K562 (cell line): ENCODE measurements around the gene CNKSR2. TPM values are rescaled to one million over a fixed set of nuclear protein-coding genes. Genes with fewer than 3 reads are reported as not detected.

ENCODE experiments used
- ATAC-seq: fragments of 200-7000 bp; cut with Tn5 transposase; 3 replicates; pipeline ENCODE4 v1.9.1; 2020; ENCODE audit warnings: moderate library complexity
- BruUV-seq: library from RNA; stranded (reverse); fragments of 400-500 nt; replicated peaks from 2 replicates; lab custom pipeline; 2021; lab: Mats Ljungman, UMichigan
- CTCF ChIA-PET: fragments of 300-600 bp; formaldehyde crosslinking; extraction: SDS; loops from one replicate; lab custom pipeline; 2021; ENCODE audit warnings: low intra/inter-chr PET ratio; lab: Yijun Ruan, JAX
- POLR2A ChIA-PET: fragments of 300-600, 350-650 bp; sonication (Branson Sonifier 250); formaldehyde crosslinking; extraction: SDS; loops from one replicate; lab custom pipeline; 2021; ENCODE audit warnings: antibody characterized with exemption, inconsistent platforms; lab: Yijun Ruan, JAX
- DNase-seq, 4 experiments: peaks; one replicate each; pipeline versions ENCODE4 v3.0.0 to v3.0.0-alpha.2; 2011 to 2018; ENCODE audit warnings: low spot score in 3 of 4, mixed read lengths in 3 of 4; ENCODE audit errors: extremely low read depth in 1 of 4
- FAIRE-seq: peaks from 2 replicates; lab custom pipeline; 2011; peaks lifted over from hg19 to GRCh38; lab: Jason Lieb, UNC
- H2AFZ ChIP-seq: 2 replicates; pipeline ENCODE4 v1.6.0; 2011; ENCODE audit warnings: low read depth, low read length, control low read depth, inconsistent platforms
- H3K27ac ChIP-seq: fragments of 200-600 bp; 3 replicates; pipeline ENCODE4 v1.8.0; 2011; ENCODE audit warnings: low read depth, mild to moderate bottlenecking, control low read depth, inconsistent platforms, low read length, moderate library complexity, mixed read lengths; ENCODE audit errors: extremely low read depth
- H3K27me3 ChIP-seq, 2 experiments: fragments of 300-600 bp in 1 of 2; 2 replicates in 1 of 2; 3 replicates in 1 of 2; pipeline versions ENCODE4 v1.6.0 to v1.8.0; 2011; ENCODE audit warnings: inconsistent platforms in 2 of 2, low read length in 2 of 2, mild to moderate bottlenecking in 1 of 2, mixed read lengths in 1 of 2, moderate library complexity in 1 of 2; ENCODE audit not compliant: control insufficient read depth in 2 of 2, insufficient read depth in 2 of 2
- H3K36me3 ChIP-seq: fragments of 300-600 bp; 3 replicates; pipeline ENCODE4 v1.8.0; 2011; ENCODE audit warnings: mild to moderate bottlenecking, low read length, inconsistent platforms; ENCODE audit not compliant: control insufficient read depth, insufficient read depth
- H3K4me1 ChIP-seq, 2 experiments: fragments of 200-600 bp in 1 of 2; replicated peaks in 1 of 2; 2 replicates in 1 of 2; 3 replicates in 1 of 2; pipeline versions ENCODE4 v1.5.1 to v1.8.0; 2011; ENCODE audit warnings: inconsistent platforms in 2 of 2, low read length in 2 of 2, mild to moderate bottlenecking in 1 of 2, mixed read lengths in 1 of 2, moderate library complexity in 1 of 2; ENCODE audit not compliant: control insufficient read depth in 2 of 2, insufficient read depth in 2 of 2
- H3K4me2 ChIP-seq: 2 replicates; pipeline ENCODE4 v1.6.1; 2011; ENCODE audit warnings: low read length, control low read depth, inconsistent platforms, mixed read lengths; ENCODE audit not compliant: insufficient read depth
- H3K4me3 ChIP-seq: fragments of 200-600 bp; sonication (generic), shearing (Covaris generic); 2 replicates; pipeline ENCODE4 v1.5.1; 2016; ENCODE audit warnings: control low read depth, inconsistent platforms
- H3K79me2 ChIP-seq: fragments of 200-600 bp; 3 replicates; pipeline ENCODE4 v1.8.0; 2011; ENCODE audit warnings: low read length, inconsistent platforms; ENCODE audit not compliant: control insufficient read depth, insufficient read depth
- H3K9ac ChIP-seq, 2 experiments: 2 replicates each; pipeline versions ENCODE4 v1.6.0 to v1.6.1; 2011; ENCODE audit warnings: low read depth in 2 of 2, low read length in 2 of 2, control low read depth in 1 of 2, inconsistent platforms in 1 of 2, mild to moderate bottlenecking in 1 of 2, mixed read lengths in 1 of 2; ENCODE audit not compliant: insufficient read depth in 1 of 2
- H3K9me1 ChIP-seq: one replicate; pipeline ENCODE4 v1.6.0; 2011; ENCODE audit warnings: inconsistent platforms, mild to moderate bottlenecking, low read length, moderate library complexity; ENCODE audit not compliant: control insufficient read depth, insufficient read depth
- H3K9me3 ChIP-seq: replicated peaks from 2 replicates; pipeline ENCODE4 v1.5.1; 2011; ENCODE audit warnings: low read depth, low read length, inconsistent platforms; ENCODE audit not compliant: control insufficient read depth, insufficient read depth
- H4K20me1 ChIP-seq: replicated peaks from 2 replicates; pipeline ENCODE4 v1.6.1; 2011; ENCODE audit warnings: low read length, inconsistent platforms, mixed read lengths; ENCODE audit not compliant: control insufficient read depth, insufficient read depth
- CHCHD3 ChIP-seq: fragments of 250-450 bp; sonication (Bioruptor Pico); IDR thresholded peaks from 2 replicates; pipeline ENCODE4 v2.1.2; 2022; ENCODE audit warnings: mild to moderate bottlenecking
- GTF2B ChIP-seq: IDR thresholded peaks from 2 replicates; pipeline ENCODE4 v1.6.1; 2011; ENCODE audit not compliant: insufficient read length; ENCODE audit errors: extremely low read depth
- HDAC2 ChIP-seq: fragments of 450-650 bp; IDR thresholded peaks from 2 replicates; pipeline ENCODE4 v1.6.1; 2016; ENCODE audit warnings: mild to moderate bottlenecking
- HNRNPL ChIP-seq: fragments of 200-400 bp; formaldehyde crosslinking; IDR thresholded peaks from 2 replicates; pipeline ENCODE4 v1.6.1; 2017; ENCODE audit warnings: low read depth, mild to moderate bottlenecking, low read length
- IRF2 ChIP-seq: sonication (generic); formaldehyde crosslinking; IDR thresholded peaks from 2 replicates; pipeline ENCODE4 v1.8.1; 2022; ENCODE audit warnings: mild to moderate bottlenecking, missing genetic modification reagents
- NR4A1 ChIP-seq, 2 experiments: fragments of 250-450 bp in 1 of 2; fragments of 450-650 bp in 1 of 2; sonication (Bioruptor Pico) in 1 of 2; IDR thresholded peaks; 2 replicates each; pipeline versions ENCODE4 v1.4.0 to v1.6.1; 2016 to 2020; ENCODE audit warnings: mild to moderate bottlenecking in 2 of 2, missing compliant biosample characterization in 1 of 2, missing genetic modification characterization in 1 of 2, moderate library complexity in 1 of 2
- WGBS: fragments of 100-300 bp; shearing (Covaris generic); methylation state at CpG from one replicate; pipeline ENCODE4 v1.1.6; 2016; ENCODE audit warnings: low coverage, mixed read lengths; ENCODE audit not compliant: insufficient coverage; ENCODE audit errors: missing lambda C conversion rate; 5-methylcytosine and 5-hydroxymethylcytosine counted together
- in situ Hi-C: fragments of 300-500 bp; cut with MboI; formaldehyde crosslinking; loops from 4 replicates; pipeline ENCODE4 v1.15.0; 2018; ENCODE audit warnings: inconsistent platforms, mixed read lengths
- intact Hi-C: fragments of 100-400 bp; cut with micrococcal nuclease; formaldehyde crosslinking; loops from 2 replicates; pipeline ENCODE4 v1.14.2; 2022
- polyA plus RNA-seq, 8 experiments: library from polyadenylated mRNA; depleted of rRNA in 4 of 8; stranded (reverse) in 5 of 8; unstranded in 3 of 8; fragments of >200 nt; fragmentation: Nextera tagmentation in 2 of 8; fragmentation: Illumina TruSeq in 1 of 8; extraction: Ambion mirVana in 2 of 8; extraction: Trizol in 1 of 8; gene quantifications; 2 replicates each; pipeline versions ENCODE4 v1.2.1 to v1.2.3, GENCODE V29; 2011 to 2014; ENCODE audit warnings: inconsistent platforms in 1 of 8, missing spikeins in 1 of 8
- total RNA-seq, 7 experiments: library from RNA; depleted of rRNA in 6 of 7; stranded (reverse); fragments of >200 nt in 6 of 7; fragmentation: Illumina TruSeq in 2 of 7; extraction: Trizol in 2 of 7; gene quantifications; 2 replicates each; pipeline versions ENCODE4 v1.2.1 to v1.2.3, GENCODE V29; 2011 to 2021; ENCODE audit warnings: low replicate concordance in 1 of 7

Gene CNKSR2
- total and polyA plus RNA-seq, 9 of the 15 experiments (the other 6 are each of a cell fraction or from before 2014, with no cell fraction given), result not detected

- TF ChIP-seq HNRNPL (no peak), GTF2B (no peak), NR4A1 (CRISPR knock-in tag; IDR thresholded peaks at IDR 0.05) (no peak), NR4A1 (tag; IDR thresholded peaks at IDR 0.05) (no peak)
These were observed 287.1 kb downstream of the CNKSR2 start (continued) for GRCh38 chrX:21661316-21661715.

DNA sequence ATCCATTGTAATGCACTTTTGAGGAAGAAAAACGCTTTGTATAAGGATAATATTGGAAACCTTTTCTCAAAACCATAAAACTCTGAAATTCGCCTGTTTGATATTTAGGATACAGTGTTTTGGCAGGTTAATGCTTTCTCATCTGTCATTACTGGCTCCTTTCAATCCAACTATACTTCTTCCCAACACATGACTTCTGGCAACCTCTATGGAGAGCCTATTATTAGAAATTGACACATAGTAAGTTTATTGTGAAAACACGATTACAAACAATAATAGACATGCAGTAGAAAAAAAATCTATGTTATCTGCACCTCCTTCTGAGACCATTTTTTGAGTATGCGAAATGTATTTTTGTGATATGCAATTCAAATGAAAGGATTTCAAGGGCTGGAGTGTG is 288.5 kb downstream of the CNKSR2 start:
- Histone ChIP-seq H3K4me2 (no peak overlapping the region), H3K27ac (no peak overlapping the region), H3K36me3 (no peaks in the 10 kb centered on the region), H3K79me2 (no peaks in the 10 kb centered on the region), H4K20me1 (no peaks in the 10 kb centered on the region), H3K4me3 (no peak overlapping the region), H2AFZ (no peak overlapping the region), H3K4me1 (no peaks in the 10 kb centered on the region; a peak in 1 of 5 replicates), H3K9me1 (no peaks in the 10 kb centered on the region), H3K9me3 (no peaks in the 10 kb centered on the region), H3K9ac (no peak overlapping the region), H3K27me3 (no peaks in the 10 kb centered on the region)
- FAIRE-seq, result no peak
- POLR2A ChIA-PET, result no interaction called here
- WGBS, result 0% methylated on average over 4 of the region's 4 CpGs
- DNase-seq, result no peak
- BruUV-seq, result no TSS peak
- CTCF ChIA-PET, result no interaction called here
- in situ Hi-C loops, result no loop called here
- intact Hi-C loops, result no loop called here
- ATAC-seq, result no peak
- TF ChIP-seq HDAC2, result no peak
- no peak for TF ChIP-seq CHCHD3 (CRISPR knock-in tag)
- no peak for TF ChIP-seq IRF2 (CRISPR knock-in tag)
